ENCODE data around the gene CERS1. TPM values are rescaled to one million over a fixed set of nuclear protein-coding genes. Genes with fewer than 3 reads are reported as not detected.

CERS1 gene
- total RNA-seq, 1 experiment from 2014 or later = not detected

DNA sequence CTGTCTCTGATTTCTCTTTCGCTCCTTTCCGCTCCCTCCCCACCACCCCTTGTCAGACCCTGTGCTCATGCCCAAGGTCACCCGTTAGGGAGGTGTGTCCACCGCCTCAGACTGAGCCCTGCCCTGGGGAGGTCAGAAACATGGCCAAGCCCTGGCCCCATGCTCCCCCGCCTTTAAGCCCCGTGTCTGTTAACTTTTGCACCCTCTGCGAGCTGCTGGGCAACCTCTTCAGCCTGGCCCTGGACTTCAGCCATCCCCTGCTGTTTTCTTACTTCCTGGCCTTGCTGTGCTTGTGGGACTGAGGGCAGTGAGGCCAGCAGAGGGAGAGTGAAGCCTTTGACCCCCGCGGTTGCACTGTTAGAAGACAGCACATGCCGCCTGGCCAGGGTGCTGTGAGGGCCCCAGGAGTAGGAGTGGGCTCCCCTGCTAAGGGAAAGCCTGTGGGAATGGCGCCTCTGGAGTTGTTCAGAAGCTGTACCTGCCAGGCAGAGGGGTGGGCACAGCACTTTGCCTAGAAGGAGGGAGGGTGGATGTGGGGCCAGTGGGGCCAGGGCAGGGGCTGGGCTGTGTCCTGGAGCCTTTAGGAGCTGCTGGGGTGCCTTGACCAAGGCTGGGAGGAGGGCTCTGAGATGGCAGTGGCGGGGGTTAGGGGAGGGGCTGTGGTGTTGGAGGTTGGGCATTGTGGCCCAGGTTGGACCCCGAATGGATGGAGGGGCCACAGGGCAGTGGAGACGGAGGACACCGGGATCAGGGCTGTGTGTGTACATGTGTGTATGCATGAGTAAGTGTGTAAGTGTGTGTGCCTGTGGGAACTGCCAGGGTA, 56.3 kb downstream of the CERS1 start:
- no peak for DNase-seq (ENCODE audit: low read depth)

GRCh38 chr19:18834644-18834984, 61.3 kb downstream of the CERS1 start:
- no peak for DNase-seq (ENCODE audit: low read depth)

- no peak for DNase-seq (ENCODE audit: low read depth)
Measured at GRCh38 chr19:18833849-18834643, 61.9 kb downstream of the CERS1 start.

DNA sequence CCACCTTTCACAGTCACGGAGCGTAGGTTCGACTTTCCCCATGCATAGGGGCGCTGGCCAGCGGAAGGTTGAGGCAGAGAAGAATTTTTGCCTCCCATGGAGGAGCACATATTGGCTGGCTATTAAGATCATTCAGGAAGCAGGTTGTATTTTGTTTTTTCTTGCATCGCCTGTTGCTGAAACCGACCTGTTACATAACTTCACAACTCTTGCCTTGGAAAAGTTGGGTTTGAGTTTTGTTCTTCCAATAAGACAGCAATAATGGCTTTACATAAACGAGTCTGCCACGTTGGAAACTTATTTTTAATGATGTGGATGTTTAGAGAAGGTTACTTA, 62.8 kb downstream of the CERS1 start:
- DNase-seq (ENCODE audit: low read depth) = no peak

GRCh38 chr19:18832306-18833140, 63.4 kb downstream of the CERS1 start:
- peak; percentile 51 for DNase-seq (ENCODE audit: low read depth)

- peak; percentile 97 for DNase-seq (ENCODE audit: low read depth)
Measured at GRCh38 chr19:18831524-18832305, 64.2 kb downstream of the CERS1 start, which contains the start of gene UPF1. Gene UPF1, plus strand, starts transcription at chr19:18831959. Its CDS starts 251 bp downstream, at chr19:18832210.

- DNase-seq (ENCODE audit: low read depth) = no peak
Measured at GRCh38 chr19:18830488-18830887, 65.5 kb downstream of the CERS1 start.

DNA sequence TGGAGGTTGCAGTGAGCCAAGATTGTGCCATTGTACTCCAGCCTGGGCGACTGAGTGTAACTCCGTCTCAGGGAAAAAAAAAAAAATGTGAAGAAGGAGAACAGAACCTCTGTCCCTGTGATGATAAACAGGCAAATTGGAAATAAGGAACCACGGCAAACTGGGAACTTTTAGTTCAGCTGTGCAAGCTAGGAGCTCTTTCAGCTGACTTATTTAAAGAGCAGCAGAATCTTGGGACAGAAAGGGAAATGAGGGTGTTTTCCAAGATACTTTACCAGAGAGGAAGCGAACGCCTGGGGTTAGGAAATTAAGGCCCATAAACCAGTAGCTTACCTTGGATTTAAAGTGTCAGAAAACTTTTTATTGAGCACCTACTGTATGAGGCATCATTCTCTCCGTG, 67.2 kb downstream of the CERS1 start:
- DNase-seq (ENCODE audit: low read depth) = no peak

Other genes with a start within 250 kb of the CERS1 start
- 0.40 and 1.4 TPM in 2 replicates for gene CRTC1, start 212.5 kb downstream of the CERS1 start, total RNA-seq (2014; rRNA removed; shearing (Covaris generic))
- not detected in 2 replicates for gene COMP, start 104.9 kb downstream of the CERS1 start, total RNA-seq (2014; rRNA removed; shearing (Covaris generic))
- gene UPF1, start 64.2 kb downstream of the CERS1 start, total RNA-seq (2014; rRNA removed; shearing (Covaris generic)) = 100 and 121 TPM in 2 replicates
- gene COPE, start 23.2 kb upstream of the CERS1 start, total RNA-seq (2014; rRNA removed; shearing (Covaris generic)) = 470 and 520 TPM in 2 replicates
- gene DDX49, start 23.6 kb upstream of the CERS1 start, total RNA-seq (2014; rRNA removed; shearing (Covaris generic)) = 126 and 145 TPM in 2 replicates
- 30.8 and 32.9 TPM in 2 replicates for gene HOMER3, start 45.1 kb upstream of the CERS1 start, total RNA-seq (2014; rRNA removed; shearing (Covaris generic))
- gene SUGP2, start 137.4 kb upstream of the CERS1 start, total RNA-seq (2014; rRNA removed; shearing (Covaris generic)) = 31.9 and 33.5 TPM in 2 replicates
- gene ARMC6, start 137.4 kb upstream of the CERS1 start, total RNA-seq (2014; rRNA removed; shearing (Covaris generic)) = 82.6 and 91.8 TPM in 2 replicates
- 1.3 and 6.2 TPM in 2 replicates for gene SLC25A42, start 167.8 kb upstream of the CERS1 start, total RNA-seq (2014; rRNA removed; shearing (Covaris generic))
- 26.7 and 35.8 TPM in 2 replicates for gene TMEM161A, start 242.3 kb upstream of the CERS1 start, total RNA-seq (2014; rRNA removed; shearing (Covaris generic))